HG03378 (cell line): Measurements from ENCODE around the gene LCE5A.
"Not testable (repeated sequence)": the region's sequence is repeated elsewhere in the genome, so short reads cannot be mapped to it uniquely, and the experiment has no call there.

Experiments
- ATAC-seq: cut with Tn5 transposase; IDR thresholded peaks from one replicate; pipeline ENCODE4 v1.9.1; 2021; ENCODE audit warnings: mild to moderate bottlenecking, moderate library complexity; ENCODE audit not compliant: unreplicated experiment

LCE5A gene, protein sequence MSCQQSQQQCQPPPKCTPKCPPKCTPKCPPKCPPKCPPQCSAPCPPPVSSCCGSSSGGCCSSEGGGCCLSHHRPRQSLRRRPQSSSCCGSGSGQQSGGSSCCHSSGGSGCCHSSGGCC

DNA sequence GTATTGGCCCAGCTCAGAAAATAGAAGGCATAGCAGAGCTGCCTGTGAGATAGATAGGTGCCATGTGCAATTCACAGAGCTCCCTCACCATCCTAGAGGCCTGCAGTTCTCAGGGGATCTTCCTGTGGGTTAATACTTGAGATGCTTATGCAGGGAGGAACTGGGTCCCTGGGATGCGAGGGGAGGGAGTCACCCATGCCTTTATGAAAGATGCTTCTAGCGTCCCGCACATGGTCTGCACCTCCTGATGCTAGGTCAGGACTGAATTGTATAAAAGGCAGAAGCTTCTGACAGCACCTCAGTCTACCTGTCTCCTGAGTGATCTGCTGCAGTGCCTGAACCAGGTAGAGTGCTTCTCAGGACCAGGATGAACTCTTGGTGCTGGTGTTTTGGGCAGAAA lies at the start of gene LCE5A:
LCE5A (plus strand) TSS at position 301 of the 400 bp plus-strand sequence. CDS start 732 bp downstream, outside the sequence.
- ATAC-seq = no peak

DNA sequence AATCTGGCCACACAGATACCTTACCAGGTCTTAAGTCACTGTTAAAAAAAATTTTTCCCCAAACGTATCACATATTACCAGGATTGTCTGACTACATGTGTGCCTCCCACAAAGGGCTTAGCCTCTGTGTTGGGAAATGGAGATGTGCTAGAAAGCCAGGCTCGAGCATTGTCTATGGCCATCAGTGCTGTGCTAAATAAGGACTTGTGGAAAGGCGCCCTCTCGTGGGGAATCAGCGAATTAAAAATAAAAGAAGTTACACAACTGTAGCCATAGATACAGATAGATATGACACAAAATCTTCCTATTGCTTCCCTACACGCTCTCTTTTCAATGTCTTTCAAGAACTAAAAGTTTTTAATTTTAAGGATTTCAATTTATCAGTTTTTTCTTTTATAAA lies 49.1 kb upstream of the LCE5A start:
- ATAC-seq = no peak

DNA sequence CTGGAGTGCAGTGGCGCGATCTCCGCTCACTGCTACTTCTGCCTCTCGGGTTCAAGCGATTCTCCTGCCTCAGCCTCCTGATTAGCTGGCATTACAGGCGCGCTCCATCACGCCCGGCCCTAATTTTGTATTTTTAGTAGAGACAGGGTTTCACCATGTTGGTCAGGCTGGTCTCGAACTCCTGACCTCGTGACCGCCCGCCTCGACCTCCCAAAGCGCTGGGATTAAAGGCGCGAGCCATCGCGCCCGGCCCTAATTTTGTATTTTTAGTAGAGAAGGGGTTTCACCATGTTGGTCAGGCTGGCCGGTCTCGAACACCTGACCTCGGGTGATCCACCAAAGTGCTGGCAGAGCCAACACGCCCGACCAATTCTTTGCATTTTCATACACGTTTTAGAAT lies 48.0 kb upstream of the LCE5A start:
- ATAC-seq = no peak

DNA sequence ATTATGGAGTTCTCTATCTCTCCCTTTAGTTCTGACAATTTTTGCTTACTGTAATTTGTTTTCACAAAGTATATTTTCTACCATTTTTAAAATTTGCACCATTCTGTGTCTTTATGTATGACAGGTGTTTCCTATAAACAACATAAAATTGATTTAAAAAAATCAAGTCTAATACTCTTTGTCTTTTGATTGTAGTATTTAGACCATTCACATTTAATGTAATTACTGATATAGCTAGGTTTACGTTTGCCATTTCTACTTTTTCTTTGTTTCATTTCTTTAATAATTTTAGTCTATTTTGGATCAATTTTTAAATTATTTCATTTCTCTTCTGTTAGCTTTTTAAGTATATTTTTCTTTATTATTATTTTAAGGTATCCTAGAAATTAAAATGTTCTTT lies 44.4 kb upstream of the LCE5A start:
- no peak for ATAC-seq

DNA sequence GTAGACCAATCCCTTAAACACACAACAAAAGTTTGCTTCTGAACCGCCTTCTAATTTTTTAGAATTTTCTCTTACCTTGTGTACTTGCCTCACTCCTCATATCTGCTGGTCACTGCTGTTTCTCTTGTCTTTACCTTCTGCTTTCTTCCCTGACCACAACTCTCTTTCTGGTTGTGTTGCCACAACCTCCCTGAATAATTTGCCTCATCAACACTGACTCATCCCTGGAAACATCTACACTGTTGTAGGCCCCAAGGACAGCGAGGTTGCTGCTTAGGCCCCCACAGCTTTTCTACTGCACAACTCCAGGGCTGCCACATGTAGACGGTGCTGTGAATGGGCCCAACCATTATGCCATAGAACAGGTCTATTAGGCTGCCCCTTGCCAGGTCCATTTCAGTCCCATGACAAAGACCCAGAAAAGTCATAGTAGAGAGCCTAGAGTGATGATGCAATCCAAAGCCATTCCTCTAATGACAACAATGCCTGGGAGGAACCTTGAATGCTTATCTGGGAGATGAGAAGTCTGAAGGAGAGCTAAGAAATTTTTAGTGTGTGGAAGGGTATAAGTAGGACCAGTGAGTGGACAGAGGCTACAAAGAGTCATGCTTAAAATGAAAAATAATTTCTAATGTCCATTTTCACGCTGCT lies 36.6 kb upstream of the LCE5A start:
- no peak for ATAC-seq

DNA sequence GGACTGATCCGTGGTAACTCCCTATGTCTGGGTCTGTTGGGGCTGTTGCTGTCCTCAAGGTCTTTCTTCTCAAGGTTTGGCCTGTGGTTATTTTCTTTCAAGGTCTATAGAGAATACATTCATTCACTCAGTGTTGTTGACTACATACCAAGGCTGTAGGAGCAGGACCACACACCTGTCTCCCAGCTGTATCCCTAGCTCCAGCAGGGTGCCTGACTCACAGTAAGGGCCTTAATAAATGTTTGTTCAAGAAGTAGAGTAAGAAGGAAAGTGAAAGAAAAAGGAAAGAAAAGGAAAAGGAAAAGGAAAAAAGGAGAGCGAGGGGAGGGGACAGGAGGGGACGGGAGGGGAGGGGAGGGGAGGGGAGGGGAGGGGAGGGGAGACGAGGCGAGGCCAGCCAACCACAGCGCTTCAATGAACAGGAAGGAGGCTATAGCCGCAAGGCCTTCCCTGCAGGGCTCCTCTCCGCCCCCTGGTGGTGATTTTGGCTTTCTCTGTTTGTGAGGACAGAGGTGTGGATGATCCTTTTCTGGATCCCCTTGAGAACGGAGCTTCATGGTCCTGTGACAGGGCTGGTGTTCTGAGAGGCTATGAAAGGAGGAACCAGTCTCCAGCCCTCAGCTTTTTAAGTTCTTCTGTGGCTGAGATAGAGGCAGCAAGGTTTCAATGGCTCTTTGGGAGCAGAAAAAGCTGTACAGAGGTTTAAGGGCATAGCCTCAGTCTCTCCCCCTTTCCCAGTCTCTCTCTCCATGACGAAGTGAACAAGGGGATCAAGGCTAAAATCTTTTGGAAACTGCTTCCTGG lies 30.6 kb upstream of the LCE5A start:
- no peak for ATAC-seq

DNA sequence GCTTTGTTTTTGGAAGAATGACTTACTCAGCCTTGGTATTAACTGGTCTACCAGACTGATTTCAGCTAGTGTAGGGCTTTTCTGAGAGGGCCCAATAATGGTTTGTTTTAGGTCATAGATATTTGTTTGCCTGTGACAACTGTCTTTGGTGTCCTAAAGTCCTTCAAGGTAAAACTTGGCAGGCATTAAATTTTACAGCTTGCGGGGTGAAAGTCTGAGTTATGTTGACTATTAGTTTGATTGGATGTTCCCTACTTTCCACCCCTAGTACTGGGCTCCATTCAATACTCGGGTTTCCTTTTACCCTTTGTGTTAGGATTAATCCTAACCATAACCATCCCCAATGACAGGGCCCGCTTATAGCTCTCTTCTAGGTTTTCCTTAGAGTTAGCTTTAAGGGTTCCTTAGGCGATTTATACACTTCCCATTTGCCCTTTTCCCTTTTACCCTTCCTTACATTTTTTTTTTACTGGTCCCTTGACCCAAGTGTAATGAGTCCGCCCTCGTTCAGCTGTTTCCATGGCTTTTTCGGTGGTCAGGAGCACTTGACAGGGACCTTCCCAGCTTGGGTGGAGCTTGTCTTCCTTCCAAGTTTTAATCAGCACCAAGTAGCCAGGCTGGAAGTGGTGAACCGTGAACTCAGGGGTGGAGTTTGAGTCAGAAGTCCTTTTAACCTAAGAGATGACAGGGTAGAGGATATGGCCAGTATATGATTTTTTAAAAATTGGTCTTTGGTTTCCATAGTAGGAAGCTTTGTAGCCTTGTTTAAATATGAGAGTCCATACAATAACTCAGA lies 28.5 kb upstream of the LCE5A start:
- ATAC-seq = no peak

DNA sequence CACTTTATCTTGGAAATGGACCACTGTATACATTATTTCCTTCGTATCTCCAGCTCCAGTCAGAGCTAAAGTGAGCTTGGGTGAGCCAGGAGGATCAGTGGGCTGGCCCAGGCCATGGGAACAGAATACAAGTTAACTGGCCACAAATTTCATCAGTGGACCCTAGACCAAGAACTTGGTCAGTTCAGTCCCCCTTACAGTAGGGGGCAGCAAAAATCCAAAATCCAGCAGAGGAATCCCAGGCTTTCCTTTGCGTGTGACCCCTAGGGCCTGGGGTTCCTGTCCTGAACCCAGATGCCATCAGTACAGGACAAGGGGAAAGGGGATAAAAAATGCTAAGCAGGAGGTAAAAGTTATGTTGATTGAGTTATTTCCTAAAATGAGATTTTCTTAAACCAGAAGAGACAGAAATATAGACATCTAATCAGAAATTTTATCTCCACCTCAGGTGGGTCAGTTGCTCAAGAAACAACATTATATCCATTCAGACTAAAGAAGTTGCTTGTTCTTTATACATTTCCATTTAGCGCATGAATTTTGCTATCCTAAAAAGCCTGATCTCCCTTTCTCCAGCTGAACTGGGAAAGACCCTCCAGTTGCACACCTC lies 24.1 kb upstream of the LCE5A start:
- ATAC-seq = no peak

DNA sequence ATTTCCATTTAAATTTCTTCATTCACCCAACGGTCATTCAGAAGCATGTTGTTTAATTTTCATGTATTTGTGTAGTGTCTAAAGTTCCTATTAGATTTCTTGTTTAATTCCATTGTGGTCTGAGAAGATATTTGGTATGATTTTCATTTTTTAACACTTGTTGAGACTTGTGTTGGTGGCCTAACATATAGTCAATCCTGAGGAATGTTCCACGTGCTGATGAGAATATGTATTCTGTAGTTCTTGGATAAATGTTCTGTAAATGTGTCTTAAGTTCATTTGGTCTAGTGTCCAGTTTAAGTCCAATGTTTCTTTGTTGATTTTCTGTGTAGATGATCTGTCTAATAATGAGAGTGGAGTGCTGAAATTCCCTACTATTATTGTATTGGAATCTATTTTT lies 22.7 kb upstream of the LCE5A start:
- no peak for ATAC-seq

DNA sequence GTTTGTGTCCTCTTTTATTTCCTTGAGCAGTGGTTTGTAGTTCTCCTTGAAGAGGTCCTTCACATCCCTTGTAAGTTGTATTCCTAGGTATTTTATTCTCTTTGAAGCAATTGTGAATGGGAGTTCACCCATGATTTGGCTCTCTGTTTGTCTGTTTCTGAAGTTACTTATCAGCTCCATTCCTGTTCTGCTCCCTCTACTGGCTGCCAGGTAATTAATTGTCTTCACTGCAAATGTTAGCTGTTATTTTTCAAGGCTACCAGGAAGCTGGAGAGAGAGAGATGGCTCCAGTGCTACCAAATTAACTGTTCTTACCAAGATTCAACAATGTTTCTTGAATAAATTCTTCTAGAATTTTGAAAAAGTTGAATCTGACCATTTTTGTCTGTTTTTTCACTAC lies 19.1 kb upstream of the LCE5A start:
- not testable (repeated sequence) for ATAC-seq

DNA sequence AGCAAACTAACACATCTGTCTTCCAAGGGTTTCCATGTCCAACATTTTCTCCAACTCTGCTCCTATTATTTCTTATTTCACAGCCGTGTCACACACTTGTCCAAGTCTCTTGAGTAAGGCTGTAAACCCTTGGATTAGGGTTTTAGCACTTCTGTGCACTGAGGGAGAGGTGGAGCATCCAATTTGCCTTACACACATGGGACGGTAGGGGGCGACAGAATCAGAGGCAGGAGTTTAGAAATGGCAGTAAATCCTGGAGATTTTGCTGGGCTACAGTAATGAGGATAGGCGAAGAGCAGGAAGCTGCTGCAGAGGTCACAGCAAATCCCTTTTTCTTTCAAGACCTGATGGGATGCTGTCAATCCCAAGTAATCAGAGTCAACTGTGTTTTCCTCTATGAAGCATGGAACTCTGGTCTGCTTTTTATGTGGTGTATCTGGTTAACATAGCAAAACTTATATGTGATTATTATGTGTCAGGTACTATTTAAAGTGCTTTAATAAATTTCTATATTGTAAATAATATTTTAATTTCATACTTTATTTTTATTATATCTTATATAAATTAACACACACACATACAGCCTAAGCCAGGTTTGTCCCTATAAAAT lies 15.4 kb upstream of the LCE5A start:
- no peak for ATAC-seq

DNA sequence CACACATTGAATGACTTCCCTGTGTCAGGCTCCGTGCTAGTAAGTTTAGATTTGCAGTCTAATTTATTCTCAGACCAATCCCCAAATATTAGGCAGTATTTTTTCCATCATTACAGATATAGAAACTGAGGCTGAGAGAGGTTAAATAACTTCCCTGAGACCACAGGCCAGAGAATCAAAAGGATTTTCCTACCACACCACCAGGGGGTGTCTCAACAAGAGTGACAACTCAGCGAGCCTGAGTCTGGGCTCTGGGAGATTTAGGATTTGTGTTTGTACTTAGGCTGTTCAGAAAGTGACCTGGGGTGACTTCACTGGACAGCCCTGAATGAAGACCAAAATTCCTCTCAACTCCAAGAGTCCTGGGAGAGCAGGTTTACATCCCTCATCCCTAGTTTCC lies 13.3 kb upstream of the LCE5A start:
- no peak for ATAC-seq

DNA sequence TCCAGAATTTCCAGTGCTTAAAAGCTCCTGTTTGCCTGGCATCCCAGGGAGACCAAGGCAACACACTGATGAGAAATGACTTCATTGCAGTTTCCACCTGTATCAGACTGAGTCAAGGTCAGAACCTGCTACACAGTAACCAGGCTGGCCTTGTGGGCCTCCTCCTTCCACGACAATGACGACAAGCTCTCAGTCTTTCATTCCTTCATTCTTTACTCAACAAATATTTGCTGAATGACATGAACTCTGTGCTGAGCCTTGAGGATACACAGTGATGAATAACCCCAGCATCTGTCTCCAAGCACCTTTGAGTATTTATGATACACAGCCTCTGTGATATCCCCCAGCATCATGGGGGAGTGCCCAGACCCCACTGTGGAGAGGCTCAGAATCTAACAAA lies 8.9 kb upstream of the LCE5A start:
- no peak for ATAC-seq

DNA sequence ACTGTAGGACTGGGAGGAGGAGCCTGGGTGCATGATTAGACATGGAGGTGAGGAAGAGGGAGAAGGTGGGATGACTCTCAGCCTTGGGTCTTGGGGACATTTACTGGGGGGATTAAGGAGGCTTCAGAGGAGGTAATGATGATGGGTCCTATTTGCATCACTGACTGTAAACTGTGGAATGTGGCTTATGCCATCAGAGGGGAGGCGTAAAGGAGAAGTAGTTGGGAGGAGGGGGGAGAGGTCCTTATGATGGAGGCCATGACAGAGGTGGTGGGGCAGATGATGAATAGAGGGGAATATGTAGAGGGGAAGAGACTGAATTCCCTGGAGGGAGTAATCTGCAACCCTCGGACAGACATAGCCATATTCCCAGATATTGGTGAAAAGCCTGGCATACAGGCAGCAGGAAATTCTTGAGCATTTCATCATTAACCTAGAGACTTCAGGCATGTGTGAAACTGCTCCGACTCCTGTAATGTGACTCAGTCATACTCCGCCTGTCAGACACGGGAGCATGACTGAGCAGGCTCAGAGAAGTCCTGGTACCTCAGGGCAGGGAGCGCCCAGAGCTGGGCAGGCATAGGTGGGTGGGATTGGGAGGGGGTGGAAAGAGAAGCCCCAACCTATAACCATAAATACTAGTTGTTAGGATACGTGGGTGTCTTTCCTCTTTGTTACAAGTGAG lies 8.0 kb upstream of the LCE5A start:
- ATAC-seq = no peak

DNA sequence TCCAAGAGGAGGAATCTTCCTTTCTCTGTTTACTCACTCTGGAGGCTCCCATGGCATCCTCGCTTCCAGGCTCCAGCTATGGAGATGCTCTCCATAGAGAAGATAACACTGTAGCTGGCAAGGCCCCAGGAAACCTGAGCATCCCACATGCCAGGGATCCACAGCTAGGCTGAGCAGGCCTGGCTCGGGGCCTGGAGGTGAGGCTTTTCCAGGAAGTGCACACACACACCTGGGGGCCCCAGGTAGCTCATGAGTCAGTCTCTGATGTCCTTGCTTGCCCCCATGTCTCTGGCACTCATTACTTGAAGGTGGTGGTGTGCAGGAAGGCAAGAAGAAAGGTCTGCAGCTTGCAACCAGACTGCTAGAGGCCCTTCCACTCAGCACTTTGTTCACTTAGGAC lies 5.5 kb upstream of the LCE5A start:
- no peak for ATAC-seq

DNA sequence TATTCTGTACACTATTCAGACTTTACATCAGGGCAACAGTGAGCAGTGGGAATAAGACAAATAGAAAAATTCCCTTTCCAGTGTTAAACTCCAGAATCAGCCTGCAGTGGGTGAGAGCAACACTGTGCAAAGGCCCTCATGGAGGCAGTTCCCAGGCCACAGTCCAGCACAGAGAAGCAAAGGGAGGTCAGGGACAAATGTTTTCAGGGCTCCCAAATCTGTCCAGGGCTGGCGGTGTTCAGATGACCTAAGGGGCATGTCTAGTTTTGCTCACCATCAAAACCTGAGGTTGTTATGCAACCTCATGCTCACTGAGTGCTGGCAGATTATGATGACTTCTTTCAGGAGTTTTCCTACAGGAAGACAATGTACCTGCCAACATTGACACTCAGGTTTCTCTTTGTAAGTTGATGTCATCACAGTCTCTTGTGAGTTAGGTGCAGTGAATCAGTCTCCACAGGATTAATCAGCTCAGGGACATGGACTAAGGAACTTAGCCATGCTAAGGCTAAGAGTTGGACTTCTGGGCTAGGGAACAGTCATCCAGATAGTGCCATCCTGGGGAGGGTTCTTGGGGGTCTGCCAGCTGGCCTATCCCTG lies 3.6 kb upstream of the LCE5A start:
- ATAC-seq = no peak

DNA sequence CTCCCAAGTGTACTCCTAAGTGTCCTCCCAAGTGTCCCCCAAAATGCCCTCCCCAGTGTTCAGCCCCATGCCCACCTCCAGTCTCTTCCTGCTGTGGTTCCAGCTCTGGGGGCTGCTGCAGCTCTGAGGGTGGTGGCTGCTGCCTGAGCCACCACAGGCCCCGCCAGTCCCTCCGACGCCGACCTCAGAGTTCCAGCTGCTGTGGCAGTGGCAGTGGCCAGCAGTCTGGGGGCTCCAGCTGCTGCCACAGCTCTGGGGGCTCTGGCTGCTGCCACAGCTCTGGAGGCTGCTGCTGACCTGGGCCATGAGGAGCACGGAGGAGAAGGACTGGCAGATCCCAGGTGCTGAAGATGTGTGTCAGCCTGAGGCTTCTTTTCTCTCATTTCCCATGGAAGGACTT lies 993 bp downstream of the LCE5A start:
- ATAC-seq = no peak

DNA sequence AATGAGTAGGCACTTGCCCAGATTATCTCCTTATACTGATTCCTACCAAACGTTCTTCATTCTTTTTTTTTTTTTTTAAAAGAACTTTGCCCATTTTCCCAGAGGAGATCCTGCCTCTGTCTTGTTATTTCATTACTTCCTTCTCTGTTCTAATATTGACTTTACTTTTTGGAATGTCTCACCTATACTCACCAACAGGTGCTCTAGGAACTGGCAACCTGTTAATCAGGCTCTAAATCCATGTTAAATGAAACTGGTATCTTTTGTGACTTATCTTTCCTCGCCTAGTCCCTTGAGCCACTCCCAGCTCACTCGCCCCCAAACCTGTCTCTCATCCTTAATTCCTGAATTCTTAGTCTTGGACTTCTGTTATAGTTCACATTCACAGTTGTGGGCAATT lies 2.5 kb downstream of the LCE5A start:
- no peak for ATAC-seq

DNA sequence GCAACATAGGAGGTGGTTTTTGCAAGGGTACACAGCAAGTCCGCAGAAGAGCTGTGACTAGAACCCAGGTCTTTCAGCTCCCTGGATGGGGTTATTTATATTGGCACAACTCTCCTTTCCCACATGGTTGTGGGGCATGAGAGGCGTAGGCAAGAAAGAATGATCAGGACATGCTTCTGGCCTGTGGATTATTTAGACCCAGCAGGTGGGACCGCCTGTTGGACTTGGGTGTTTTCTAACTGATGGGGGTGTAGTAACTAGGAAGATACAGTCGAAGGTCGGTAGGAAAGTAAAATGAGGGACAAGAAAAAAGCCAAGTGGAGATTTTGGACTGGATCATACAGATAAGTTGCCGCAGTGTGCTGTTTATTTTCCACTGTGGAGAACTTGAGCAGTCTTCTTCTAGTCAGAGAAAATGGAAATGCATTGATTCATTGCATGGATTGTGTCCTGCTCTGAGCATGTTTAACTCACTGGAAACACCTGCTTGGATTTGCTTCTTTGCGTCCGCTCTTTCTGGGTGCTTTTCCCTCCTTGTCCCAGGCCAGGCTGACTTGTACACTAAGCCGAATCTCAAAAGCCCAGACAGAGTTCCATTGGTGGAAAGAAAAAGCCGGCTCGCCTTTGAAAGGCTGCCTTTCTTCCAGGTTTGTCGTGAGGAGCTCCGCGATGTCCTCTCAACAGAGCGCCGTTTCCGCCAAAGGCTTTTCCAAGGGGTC lies 4.3 kb downstream of the LCE5A start:
- ATAC-seq = no peak
